HG03196 (cell line): ENCODE data around the gene CDY1.
"Not testable (repeated sequence)": the region's sequence is repeated elsewhere in the genome, so short reads cannot be mapped to it uniquely, and the experiment has no call there.

ENCODE experiments used
- ATAC-seq: cut with Tn5 transposase; IDR thresholded peaks from one replicate; pipeline ENCODE4 v1.9.1; 2021; ENCODE audit not compliant: unreplicated experiment

Gene CDY1, protein sequence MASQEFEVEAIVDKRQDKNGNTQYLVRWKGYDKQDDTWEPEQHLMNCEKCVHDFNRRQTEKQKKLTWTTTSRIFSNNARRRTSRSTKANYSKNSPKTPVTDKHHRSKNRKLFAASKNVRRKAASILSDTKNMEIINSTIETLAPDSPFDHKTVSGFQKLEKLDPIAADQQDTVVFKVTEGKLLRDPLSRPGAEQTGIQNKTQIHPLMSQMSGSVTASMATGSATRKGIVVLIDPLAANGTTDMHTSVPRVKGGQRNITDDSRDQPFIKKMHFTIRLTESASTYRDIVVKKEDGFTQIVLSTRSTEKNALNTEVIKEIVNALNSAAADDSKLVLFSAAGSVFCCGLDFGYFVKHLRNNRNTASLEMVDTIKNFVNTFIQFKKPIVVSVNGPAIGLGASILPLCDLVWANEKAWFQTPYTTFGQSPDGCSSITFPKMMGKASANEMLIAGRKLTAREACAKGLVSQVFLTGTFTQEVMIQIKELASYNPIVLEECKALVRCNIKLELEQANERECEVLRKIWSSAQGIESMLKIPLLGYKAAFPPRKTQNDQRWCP

DNA sequence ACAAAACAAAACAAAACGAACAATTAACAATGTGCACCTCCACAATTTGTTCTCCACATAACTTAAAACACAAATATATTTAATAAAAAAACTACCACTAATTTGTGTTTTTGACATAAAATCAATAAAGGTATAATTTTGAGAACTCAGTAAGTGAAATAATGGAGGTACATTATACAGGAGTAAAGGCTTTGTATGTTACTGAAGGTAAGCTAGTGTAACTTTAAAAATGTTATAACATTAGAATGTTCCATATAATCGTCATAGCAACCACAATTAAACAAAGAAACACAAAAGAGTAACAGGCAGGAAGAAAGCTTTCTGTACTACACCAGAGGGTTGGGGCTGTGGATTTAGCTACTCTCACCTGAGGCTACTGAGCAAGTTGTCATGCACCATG lies at the start of gene CDY1:
Gene CDY1, plus strand, starts transcription at position 301 of the 400 bp plus-strand sequence. CDS start 326 bp downstream, outside the sequence.
- ATAC-seq, result not testable (repeated sequence)

GRCh38 chrY:25593336-25593735 lies 28.6 kb upstream of the CDY1 start:
- not testable (repeated sequence) for ATAC-seq

DNA sequence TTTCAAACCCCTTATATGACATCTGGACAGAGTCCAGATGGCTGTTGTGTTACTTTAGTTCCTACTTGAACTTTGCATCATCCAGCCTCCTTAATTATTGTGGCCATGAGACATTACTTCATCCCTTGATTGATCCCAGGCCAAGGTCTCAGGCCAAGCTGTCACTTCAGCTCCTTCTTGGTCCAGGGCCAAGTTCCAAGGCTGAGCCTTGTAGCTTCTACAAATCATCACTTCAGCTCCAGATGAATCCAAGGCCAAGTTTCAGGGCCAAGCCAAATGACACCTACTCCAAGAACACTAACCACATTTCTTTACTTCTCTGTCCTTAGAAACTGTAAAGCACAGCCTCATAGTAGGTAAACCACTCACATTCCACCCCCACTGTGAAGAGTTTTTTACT lies 1.7 kb upstream of the CDY1 start:
- not testable (repeated sequence) for ATAC-seq

- ATAC-seq, result not testable (repeated sequence)
Observed at GRCh38 chrY:25626524-25626923, 4.6 kb downstream of the CDY1 start.

DNA sequence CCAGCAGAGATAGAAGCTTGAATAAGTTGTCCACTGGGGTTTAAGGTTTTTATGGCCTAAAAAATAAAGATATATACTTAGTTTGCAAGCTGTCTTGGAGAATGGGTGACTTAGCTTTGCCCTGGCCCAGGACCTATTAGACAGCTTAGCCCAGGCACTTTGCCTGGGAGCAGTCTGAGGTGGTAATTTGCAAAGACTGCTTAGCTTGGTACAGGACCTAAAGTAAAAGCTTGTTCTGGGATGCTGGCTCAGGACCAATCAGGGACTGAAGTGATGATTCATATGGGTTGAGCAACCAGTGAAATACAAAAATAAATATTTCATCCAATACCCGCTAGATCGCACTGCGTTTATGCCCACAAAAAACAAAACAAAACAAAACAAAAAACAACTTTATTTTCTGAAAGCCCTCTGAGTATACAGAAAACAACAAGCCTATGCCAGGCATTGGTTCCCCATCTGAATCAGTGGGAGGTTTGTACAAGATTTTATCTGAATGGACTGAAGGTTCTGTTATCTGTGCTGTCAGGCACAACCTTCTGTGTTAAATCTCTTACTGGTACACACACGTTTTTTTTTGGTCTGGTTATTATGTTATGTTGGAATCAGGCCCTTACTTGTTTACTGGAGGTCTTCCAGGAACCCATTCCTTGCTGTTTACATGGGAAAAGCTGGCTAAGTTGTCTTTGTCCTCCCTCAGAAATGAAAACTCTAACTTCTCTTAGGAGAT lies 8.6 kb downstream of the CDY1 start:
- not testable (repeated sequence) for ATAC-seq

GRCh38 chrY:25639852-25640251 lies 17.9 kb downstream of the CDY1 start:
- not testable (repeated sequence) for ATAC-seq

DNA sequence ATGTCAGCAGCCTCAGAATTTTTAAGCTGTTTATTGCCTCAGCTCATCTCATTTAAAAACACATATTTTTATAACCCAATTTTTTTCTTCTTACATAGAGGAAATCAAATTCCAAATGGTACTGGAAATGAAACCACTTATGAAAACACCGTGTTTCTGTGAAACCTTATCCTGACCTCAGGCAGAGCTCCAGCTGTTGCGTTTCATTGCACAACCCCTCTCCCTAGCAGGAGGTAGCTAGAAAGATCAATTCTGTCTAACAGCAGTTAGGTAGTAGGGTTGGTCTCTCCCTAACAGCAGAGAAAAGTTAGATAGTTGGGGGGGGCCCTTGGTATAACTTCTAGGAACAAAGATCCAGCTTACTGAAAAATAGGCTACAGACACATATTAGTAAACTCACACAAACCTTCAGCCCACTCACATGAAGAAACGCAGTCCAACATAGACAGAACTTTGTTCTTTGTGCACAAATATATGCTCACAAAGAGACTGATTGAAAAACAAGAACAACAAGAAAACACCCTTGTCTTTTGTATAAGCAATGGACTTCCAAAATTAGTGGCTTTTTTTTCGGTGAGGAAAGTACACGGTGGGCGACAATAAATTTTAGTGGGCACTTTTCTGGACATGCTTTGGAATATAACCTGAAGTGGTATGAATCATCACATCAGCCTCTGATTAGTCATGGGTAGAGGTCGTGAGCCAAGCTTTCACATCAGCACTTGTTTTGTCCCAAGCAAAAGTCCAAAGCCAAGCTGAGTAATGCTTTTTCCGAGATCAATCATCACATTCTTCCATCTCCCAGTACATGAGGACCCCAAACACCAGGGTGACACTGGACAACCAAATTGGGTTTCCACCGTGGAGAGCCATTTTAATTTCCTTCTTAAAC lies 21.4 kb downstream of the CDY1 start:
- ATAC-seq, result not testable (repeated sequence)
